ENCODE measurements around the gene MSI2. TPM values are rescaled to one million over a fixed set of nuclear protein-coding genes. Genes with fewer than 3 reads are reported as not detected.

The MSI2 gene
- total RNA-seq, 1 donor from 2014 or later = 31.3 TPM

- no peaks in the 10 kb centered on the region for H3K4me1 ChIP-seq
- intact Hi-C loops (cut with DNase I) = no loop called here
- no peaks in the 10 kb centered on the region for H3K27me3 ChIP-seq
- no peaks in the 10 kb centered on the region for H3K9me3 ChIP-seq
- H3K4me3 ChIP-seq = no peak overlapping the region
- ATAC-seq (no peak), DNase-seq (no peak)
- no peak for TF ChIP-seq CTCF (IDR thresholded peaks at IDR 0.05)
- no peaks in the 10 kb centered on the region for H3K36me3 ChIP-seq
- H3K27ac ChIP-seq = no peak overlapping the region
Observed at GRCh38 chr17:57482657-57483056, 226.3 kb downstream of the MSI2 start.

- no peak for TF ChIP-seq CTCF (IDR thresholded peaks at IDR 0.05)
- ATAC-seq = no peak
- H3K36me3 ChIP-seq = no peaks in the 10 kb centered on the region
- no peak overlapping the region for H3K4me3 ChIP-seq
- no peak overlapping the region for H3K27ac ChIP-seq
- DNase-seq = no peak
- intact Hi-C loops (cut with DNase I) = no loop called here
- H3K4me1 ChIP-seq = no peaks in the 10 kb centered on the region
- H3K27me3 ChIP-seq = no peaks in the 10 kb centered on the region
- H3K9me3 ChIP-seq = no peaks in the 10 kb centered on the region
Observed at GRCh38 chr17:57484081-57484666, 227.9 kb downstream of the MSI2 start.

- no peak for DNase-seq
- H3K4me3 ChIP-seq = no peak overlapping the region
- intact Hi-C loops (cut with DNase I) = no loop called here
- TF ChIP-seq CTCF (IDR thresholded peaks at IDR 0.05) = no peak
- no peaks in the 10 kb centered on the region for H3K9me3 ChIP-seq
- no peaks in the 10 kb centered on the region for H3K4me1 ChIP-seq
- no peak overlapping the region for H3K27ac ChIP-seq
- no peak for ATAC-seq
- H3K27me3 ChIP-seq = no peaks in the 10 kb centered on the region
- no peaks in the 10 kb centered on the region for H3K36me3 ChIP-seq
Observed at GRCh38 chr17:57484826-57485565, 228.7 kb downstream of the MSI2 start.

- Histone ChIP-seq H3K9me3 (no peaks in the 10 kb centered on the region), H3K27ac (no peak overlapping the region), H3K27me3 (no peaks in the 10 kb centered on the region), H3K4me1 (no peaks in the 10 kb centered on the region), H3K36me3 (no peaks in the 10 kb centered on the region), H3K4me3 (no peak overlapping the region)
- ATAC-seq (no peak), DNase-seq (no peak)
- intact Hi-C loops (cut with DNase I) = no loop called here
- no peak for TF ChIP-seq CTCF (IDR thresholded peaks at IDR 0.05)
Observed at GRCh38 chr17:57485566-57485865, 229.2 kb downstream of the MSI2 start.

GRCh38 chr17:57485916-57486881 lies 229.9 kb downstream of the MSI2 start:
- no peaks in the 10 kb centered on the region for H3K4me1 ChIP-seq

More at GRCh38 chr17:57485916-57486881, 229.9 kb downstream of the MSI2 start:
- Histone ChIP-seq H3K4me3 (no peak overlapping the region), H3K27ac (no peak overlapping the region), H3K9me3 (no peaks in the 10 kb centered on the region), H3K27me3 (no peaks in the 10 kb centered on the region), H3K36me3 (no peaks in the 10 kb centered on the region)
- intact Hi-C loops (cut with DNase I) = no loop called here
- no peak for TF ChIP-seq CTCF (IDR thresholded peaks at IDR 0.05)
- DNase-seq (no peak), ATAC-seq (no peak)

Data from upper lobe of right lung (tissue), 1 donor.